Heart right ventricle (tissue), 16 donors: ENCODE data around the gene COQ4. TPM values are rescaled to one million over a fixed set of nuclear protein-coding genes. Genes with fewer than 3 reads are reported as not detected.

Experiments
- ATAC-seq, 8 donors: fragments of 200-7000 bp; cut with Tn5 transposase; one replicate each; pipeline ENCODE4 v1.9.1; 2020; ENCODE audit warnings: mild to moderate bottlenecking in 8 of 8, moderate library complexity in 8 of 8, moderate number of reproducible peaks in 1 of 8
- DNase-seq, 2 donors: peaks; one replicate each; pipeline ENCODE4 v3.0.0-alpha.2; 2020
- H3K27ac ChIP-seq, 10 donors: fragments of 200-600 bp; sonication (generic) in 2 of 10; one replicate each; pipeline versions ENCODE4 v1.5.0 to v1.8.0; 2020 to 2022; ENCODE audit warnings: mild to moderate bottlenecking in 3 of 10
- H3K27me3 ChIP-seq, 7 donors: fragments of 200-600 bp; one replicate each; pipeline ENCODE4 v1.8.0; 2021 to 2022; ENCODE audit warnings: mild to moderate bottlenecking in 2 of 7
- H3K36me3 ChIP-seq, 9 donors: fragments of 200-600 bp; sonication (generic) in 1 of 9; one replicate each; pipeline versions ENCODE4 v1.5.0 to v1.8.0; 2020 to 2022; ENCODE audit warnings: mild to moderate bottlenecking in 2 of 9
- H3K4me1 ChIP-seq, 9 donors: fragments of 200-600 bp; sonication (generic) in 1 of 9; one replicate each; pipeline versions ENCODE4 v1.5.0 to v1.8.0; 2020 to 2022; ENCODE audit warnings: mild to moderate bottlenecking in 4 of 9
- H3K4me3 ChIP-seq, 10 donors: fragments of 200-600 bp; sonication (generic) in 2 of 10; one replicate each; pipeline versions ENCODE4 v1.5.0 to v1.8.0; 2020 to 2022; ENCODE audit warnings: mild to moderate bottlenecking in 7 of 10, moderate library complexity in 2 of 10
- H3K9me3 ChIP-seq, 11 donors: fragments of 200-600 bp in 10 of 11; sonication (generic) in 2 of 11; one replicate each; pipeline versions ENCODE4 v1.5.0 to v1.8.0; 2013 to 2022; ENCODE audit warnings: mild to moderate bottlenecking in 2 of 11, control low read depth in 1 of 11, moderate library complexity in 1 of 11
- CTCF ChIP-seq, 9 donors: fragments of 200-600 bp; sonication (generic) in 2 of 9; IDR thresholded peaks; one replicate each; pipeline versions ENCODE4 v1.5.0 to v1.8.0; 2021 to 2022; ENCODE audit warnings: antibody characterized with exemption in 9 of 9, mild to moderate bottlenecking in 5 of 9, moderate library complexity in 1 of 9
- WGBS, 2 donors: extraction: QIAGEN DNeasy Blood & Tissue Kit; methylation state at CpG; one replicate each; pipeline ENCODE4 v1.1.7; 2013; ENCODE audit warnings: inconsistent platforms in 1 of 2; 5-methylcytosine and 5-hydroxymethylcytosine counted together
- intact Hi-C, 10 donors: fragments of 100-400 bp; cut with DNase I; formaldehyde crosslinking; loops; one replicate each; pipeline versions ENCODE4 v1.11.1 to v1.14.2; 2022
- polyA plus RNA-seq, 2 donors: library from polyadenylated mRNA; stranded (reverse); fragments of 200-250 nt; gene quantifications; one replicate each; pipeline ENCODE4 v1.2.3, GENCODE V29; 2013
- total RNA-seq, 10 donors: library from RNA; stranded (reverse); fragmentation: NEBNext Ultra II Directional in 3 of 10; extraction: Animal tissue kit (Norgen Biotek cat#: 25700) in 3 of 10; gene quantifications; one replicate each; pipeline versions ENCODE4 v1.2.1 to v1.2.4, GENCODE V29; 2021 to 2023
- donor health status: Arrhythmogenic right ventricular cardiomyopathy.
- donor health status: ischemic (EF 13 %, LVEDD 7.1; RV severe dilation, severe dysfunction).
- donor health status: healthy with polysubstance abuse.
- donor health status: DM: no; HTN: yes; CAD: no.
- donor health status: DM: no; HTN: no; CAD: no.
- donor health status: ischemic (EF 25% LVEDD 6.9; RV normal size, moderate dysfunction).
- donor health status: ischemic (EF 25% LVEDD 5.7; RV mildly dilated, moderate dysfunction).
- donor health status: healthy.
- donor health status: DM: yes; HTN: yes; CAD: no.
- donor health status: Ischemic cardiomyopathy.
- donor health status: ischemic (EF 35%, LVEDD 5.7; RV mildly dilated, moderate dysfunction).
- donor health status: nonischemic (EF 11% LVEDD 7.7; RV severe dilation, severe dysfunction).
- donor health status: DM: yes; HTN: yes; CAD: no.
- donor health status: PGD.
- donor health status: ischemic (EF 29% LVEDD 5.4; RV normal size, mild dysfunction).
- donor health status: nonischemic (EF 23%, LVEDD 6.1; RV moderate dilation, normal function).

Gene COQ4
- total and polyA plus RNA-seq, 12 donors: 26.5 to 42.8 (median 30.2) TPM

- no peaks in the 10 kb centered on the region for H3K9me3 ChIP-seq
- H3K27me3 ChIP-seq: no peaks in the 10 kb centered on the region
- H3K27ac ChIP-seq: no peak overlapping the region
- peaks cover 0 to 82% (median 28%) of the 10 kb centered on the region in 9 donors for H3K36me3 ChIP-seq
- TF ChIP-seq CTCF (IDR thresholded peaks at IDR 0.05): no peak
- H3K4me1 ChIP-seq: peaks cover 5 to 9% (median 9%) of the 10 kb centered on the region in 9 donors
- whole genome bisulfite sequencing, 2 donors: 71 to 92% methylated on average over 2 of the region's 2 CpGs
- ATAC-seq: no peak
- no peak for DNase-seq
- intact Hi-C loops: no loop called here
- no peak overlapping the region for H3K4me3 ChIP-seq
Measured at GRCh38 chr9:128317629-128318028, 5.0 kb upstream of the COQ4 start.

- peaks cover 8 to 43% (median 35%) of the 10 kb centered on the region in 9 donors for H3K4me1 ChIP-seq
- H3K27me3 ChIP-seq: no peaks in the 10 kb centered on the region
- intact Hi-C loops: loop anchor here in 4 of 10 donors (5.0 to 10.0 kb wide), 2 partner anchors 44 to 127 kb away; partner anchors contain the start of genes GOLGA2 (in 3 of the 4), SWI5 (in 3 of the 4) and CIZ1 (in 1 of the 4)
- H3K4me3 ChIP-seq: peak overlapping the region in 9 of 10 donors; percentile 83 to 100 (median 94)
- no peaks in the 10 kb centered on the region for H3K9me3 ChIP-seq
- 84 to 87% methylated on average over 7 of the region's 7 CpGs for WGBS, 2 donors
- peaks cover 0 to 66% (median 10%) of the 10 kb centered on the region in 9 donors for H3K36me3 ChIP-seq
- DNase-seq: no peak
- peak overlapping the region in 1 of 10 donors; percentile 96 for H3K27ac ChIP-seq
- no peak for ATAC-seq
- no peak for TF ChIP-seq CTCF (IDR thresholded peaks at IDR 0.05)
Measured at GRCh38 chr9:128321343-128321742, 1.3 kb upstream of the COQ4 start.

GRCh38 chr9:128321879-128322403 is 698 bp upstream of the COQ4 start:
- Histone ChIP-seq H3K9me3 (no peaks in the 10 kb centered on the region), H3K36me3 (peaks cover 0 to 66% (median 6%) of the 10 kb centered on the region in 9 donors), H3K27ac (peak overlapping the region in 9 of 10 donors; percentile 82 to 96 (median 92)), H3K27me3 (no peaks in the 10 kb centered on the region), H3K4me1 (peaks cover 8 to 44% (median 35%) of the 10 kb centered on the region in 9 donors), H3K4me3 (peak overlapping the region; percentile 73 to 100 (median 92))
- ATAC-seq (peak in 3 of 8 donors; percentile 2 to 3 (median 2)), DNase-seq (no peak)
- WGBS, 2 donors: 2% methylated on average over 21 of the region's 21 CpGs
- TF ChIP-seq CTCF (IDR thresholded peaks at IDR 0.05): no peak
- intact Hi-C loops: loop anchor here in 4 of 10 donors (1.0 to 10.0 kb wide), 3 partner anchors 45 to 127 kb away; partner anchors contain the start of genes GOLGA2 (in 3 of the 4), SWI5 (in 3 of the 4), CIZ1 (in 1 of the 4) and URM1 (in 1 of the 4)

- no peak for TF ChIP-seq CTCF (IDR thresholded peaks at IDR 0.05)
- 26% methylated on average over 16 of the region's 16 CpGs for WGBS, 2 donors
- H3K27ac ChIP-seq: peak overlapping the region in 9 of 10 donors; percentile 82 to 96 (median 92)
- H3K4me1 ChIP-seq: peaks cover 8 to 44% (median 35%) of the 10 kb centered on the region in 9 donors
- H3K27me3 ChIP-seq: no peaks in the 10 kb centered on the region
- peak overlapping the region; percentile 73 to 100 (median 92) for H3K4me3 ChIP-seq
- H3K9me3 ChIP-seq: no peaks in the 10 kb centered on the region
- peaks cover 0 to 66% (median 0%) of the 10 kb centered on the region in 9 donors for H3K36me3 ChIP-seq
- intact Hi-C loops: loop anchor here in 4 of 10 donors (5.0 to 10.0 kb wide), 2 partner anchors 46 to 128 kb away; partner anchors contain the start of genes GOLGA2 (in 3 of the 4), SWI5 (in 3 of the 4) and CIZ1 (in 1 of the 4)
- ATAC-seq: no peak
- no peak for DNase-seq
Measured at GRCh38 chr9:128323212-128323730, 632 bp downstream of the COQ4 start.
